HG03575 (cell line): ENCODE data around the gene LIN37.

Experiments
- ATAC-seq: cut with Tn5 transposase; IDR thresholded peaks from one replicate; pipeline ENCODE4 v1.9.1; 2021; ENCODE audit not compliant: unreplicated experiment, insufficient number of reproducible peaks, low FRiP score; ENCODE audit errors: extremely low read depth

Gene LIN37

GRCh38 chr19:35748106-35749020 lies at the start of gene LIN37:
TSS of gene LIN37 (plus strand) at chr19:35748576. CDS start at chr19:35748725, 149 bp downstream.
- ATAC-seq, result peak; percentile 48

GRCh38 chr19:35702223-35703012 lies 46.0 kb upstream of the LIN37 start:
- peak; percentile 39 for ATAC-seq

- ATAC-seq, result no peak
Observed at GRCh38 chr19:35703343-35703742, 45.0 kb upstream of the LIN37 start.

- no peak for ATAC-seq
Observed at GRCh38 chr19:35704218-35704617, 44.2 kb upstream of the LIN37 start, which contains the start of gene ZBTB32. TSS of gene ZBTB32 (plus strand) at chr19:35704558. CDS start at chr19:35714627, 10,069 bp downstream.

- no peak for ATAC-seq
Observed at GRCh38 chr19:35708391-35708790, 40.0 kb upstream of the LIN37 start.

GRCh38 chr19:35710784-35711723 lies 37.3 kb upstream of the LIN37 start:
- no peak for ATAC-seq

- no peak for ATAC-seq
Observed at GRCh38 chr19:35712567-35713505, 35.5 kb upstream of the LIN37 start.

- ATAC-seq, result no peak
Observed at GRCh38 chr19:35713506-35713850, 34.9 kb upstream of the LIN37 start.

- ATAC-seq, result no peak
Observed at GRCh38 chr19:35713904-35714495, 34.4 kb upstream of the LIN37 start.

GRCh38 chr19:35714601-35715354 lies 33.6 kb upstream of the LIN37 start:
- ATAC-seq, result no peak

- ATAC-seq, result no peak
Observed at GRCh38 chr19:35715355-35715809, 33.0 kb upstream of the LIN37 start.

- ATAC-seq, result no peak
Observed at GRCh38 chr19:35715981-35716800, 32.2 kb upstream of the LIN37 start.

- no peak for ATAC-seq
Observed at GRCh38 chr19:35716801-35717664, 31.3 kb upstream of the LIN37 start.

- ATAC-seq, result no peak
Observed at GRCh38 chr19:35717665-35718344, 30.6 kb upstream of the LIN37 start, which contains the start of gene KMT2B. TSS of gene KMT2B (plus strand) at chr19:35718003. CDS start at chr19:35718019, 16 bp downstream.
